ENCODE data around the gene CHGA.

CHGA gene

GRCh38 chr14:92903359-92903758 lies 19.6 kb upstream of the CHGA start:
- no peak for DNase-seq (ENCODE audit: low read depth)
- H3K4me3 ChIP-seq (ENCODE audit: low read depth, low read length) = no peak overlapping the region
- no peak for TF ChIP-seq CTCF (conservative IDR thresholded peaks at IDR 0.05; ENCODE audit: low read depth, low read length)

- H3K4me3 ChIP-seq (ENCODE audit: low read depth, low read length) = no peak overlapping the region
- DNase-seq (ENCODE audit: low read depth) = no peak
- no peak for TF ChIP-seq CTCF (conservative IDR thresholded peaks at IDR 0.05; ENCODE audit: low read depth, low read length)
These were observed 17.3 kb upstream of the CHGA start for GRCh38 chr14:92905667-92906066.

GRCh38 chr14:92906420-92906819 lies 16.5 kb upstream of the CHGA start:
- no peak for TF ChIP-seq CTCF (conservative IDR thresholded peaks at IDR 0.05; ENCODE audit: low read depth, low read length)
- no peak for DNase-seq (ENCODE audit: low read depth)
- H3K4me3 ChIP-seq (ENCODE audit: low read depth, low read length) = no peak overlapping the region

- DNase-seq (ENCODE audit: low read depth) = no peak
- no peak overlapping the region for H3K4me3 ChIP-seq (ENCODE audit: low read depth, low read length)
- no peak for TF ChIP-seq CTCF (conservative IDR thresholded peaks at IDR 0.05; ENCODE audit: low read depth, low read length)
These were observed 16.1 kb upstream of the CHGA start for GRCh38 chr14:92906823-92907222.

GRCh38 chr14:92907316-92907911 lies 15.5 kb upstream of the CHGA start:
- H3K4me3 ChIP-seq (ENCODE audit: low read depth, low read length) = no peak overlapping the region
- DNase-seq (ENCODE audit: low read depth) = no peak
- TF ChIP-seq CTCF (conservative IDR thresholded peaks at IDR 0.05; ENCODE audit: low read depth, low read length) = no peak

GRCh38 chr14:92914087-92914656 lies 8.8 kb upstream of the CHGA start:
- TF ChIP-seq CTCF (conservative IDR thresholded peaks at IDR 0.05; ENCODE audit: low read depth, low read length) = no peak
- DNase-seq (ENCODE audit: low read depth) = peak; percentile 19
- H3K4me3 ChIP-seq (ENCODE audit: low read depth, low read length) = no peak overlapping the region

- H3K4me3 ChIP-seq (ENCODE audit: low read depth, low read length) = no peak overlapping the region
- no peak for DNase-seq (ENCODE audit: low read depth)
- TF ChIP-seq CTCF (conservative IDR thresholded peaks at IDR 0.05; ENCODE audit: low read depth, low read length) = no peak
These were observed 6.7 kb upstream of the CHGA start for GRCh38 chr14:92916201-92916600.
